Stimulated activated CD4-positive, alpha-beta T cell treated with anti-CD3 and anti-CD28 coated beads, Interleukin-2, amount 100 ng/mL, for 24 hours (primary cell): Measurements from ENCODE around the gene KAZN.

Source experiments
- DNase-seq, 2 donors: peaks; one replicate each; pipeline ENCODE4 v3.0.0-alpha.2; 2020

Gene KAZN

GRCh38 chr1:14679027-14679688 lies 80.7 kb downstream of the KAZN start:
- DNase-seq = no peak

GRCh38 chr1:14681182-14681581 lies 82.7 kb downstream of the KAZN start:
- DNase-seq = no peak

- no peak for DNase-seq
These were observed 84.6 kb downstream of the KAZN start for GRCh38 chr1:14682941-14683621.

GRCh38 chr1:14685078-14685477 lies 86.6 kb downstream of the KAZN start:
- no peak for DNase-seq

- no peak for DNase-seq
These were observed 88.2 kb downstream of the KAZN start for GRCh38 chr1:14686701-14687100.

GRCh38 chr1:14687147-14687546 lies 88.7 kb downstream of the KAZN start:
- DNase-seq = no peak

- no peak for DNase-seq
These were observed 91.6 kb downstream of the KAZN start for GRCh38 chr1:14689996-14690615.

GRCh38 chr1:14693949-14694348 lies 95.5 kb downstream of the KAZN start:
- DNase-seq = no peak

GRCh38 chr1:14694589-14694988 lies 96.1 kb downstream of the KAZN start:
- no peak for DNase-seq

- DNase-seq = no peak
These were observed 98.3 kb downstream of the KAZN start for GRCh38 chr1:14696761-14697160.

GRCh38 chr1:14697353-14697752 lies 98.9 kb downstream of the KAZN start:
- no peak for DNase-seq

GRCh38 chr1:14698314-14698713 lies 99.8 kb downstream of the KAZN start:
- no peak for DNase-seq

- DNase-seq = no peak
These were observed 101.1 kb downstream of the KAZN start for GRCh38 chr1:14699620-14700019.

GRCh38 chr1:14704846-14705245 lies 106.4 kb downstream of the KAZN start:
- DNase-seq = no peak

- no peak for DNase-seq
These were observed 107.3 kb downstream of the KAZN start for GRCh38 chr1:14705824-14706223.

GRCh38 chr1:14706631-14707030 lies 108.1 kb downstream of the KAZN start:
- DNase-seq = no peak

- no peak for DNase-seq
These were observed 109.3 kb downstream of the KAZN start for GRCh38 chr1:14707531-14708445.

- DNase-seq = no peak
These were observed 111.8 kb downstream of the KAZN start for GRCh38 chr1:14710331-14710730.

- no peak for DNase-seq
These were observed 113.7 kb downstream of the KAZN start for GRCh38 chr1:14712136-14712535.

- DNase-seq = no peak
These were observed 114.6 kb downstream of the KAZN start for GRCh38 chr1:14713077-14713476.

GRCh38 chr1:14715266-14715665 lies 116.8 kb downstream of the KAZN start:
- DNase-seq = no peak

- DNase-seq = no peak
These were observed 117.3 kb downstream of the KAZN start for GRCh38 chr1:14715802-14716201.

- no peak for DNase-seq
These were observed 118.0 kb downstream of the KAZN start for GRCh38 chr1:14716474-14716873.
